Stimulated activated CD8-positive, alpha-beta memory T cell treated with anti-CD3 and anti-CD28 coated beads, Interleukin-12 subunit alpha, Interleukin-12 subunit beta, amount 100 ng/mL, for 1 hour (primary cell): ENCODE results near the gene BHLHE40.
A peak's percentile ranks its signal among the peaks of the same experiment; 100 is the strongest.

Experiments used
- DNase-seq: peaks from one replicate; pipeline ENCODE4 v3.0.0-alpha.2; 2020; ENCODE audit warnings: low read depth

BHLHE40 gene

GRCh38 chr3:4983739-4984510 is 4.7 kb downstream of the BHLHE40 start:
- peak; percentile 57 for DNase-seq

- no peak for DNase-seq
Measured at GRCh38 chr3:4984511-4984864, 5.3 kb downstream of the BHLHE40 start.

GRCh38 chr3:4985330-4986174 is 6.3 kb downstream of the BHLHE40 start:
- DNase-seq = no peak

GRCh38 chr3:4986175-4986781 is 7.0 kb downstream of the BHLHE40 start:
- no peak for DNase-seq

- DNase-seq = peak; percentile 43
Measured at GRCh38 chr3:4986782-4987537, 7.7 kb downstream of the BHLHE40 start.

- DNase-seq = no peak
Measured at GRCh38 chr3:4987538-4988296, 8.5 kb downstream of the BHLHE40 start.

GRCh38 chr3:4988983-4989834 is 10.0 kb downstream of the BHLHE40 start:
- DNase-seq = no peak

- no peak for DNase-seq
Measured at GRCh38 chr3:4990069-4990468, 10.8 kb downstream of the BHLHE40 start.

GRCh38 chr3:4992118-4992517 is 12.9 kb downstream of the BHLHE40 start:
- no peak for DNase-seq

- DNase-seq = no peak
Measured at GRCh38 chr3:4993276-4994143, 14.3 kb downstream of the BHLHE40 start.

GRCh38 chr3:4994144-4994730 is 15.0 kb downstream of the BHLHE40 start:
- no peak for DNase-seq

GRCh38 chr3:4994823-4995499 is 15.7 kb downstream of the BHLHE40 start:
- DNase-seq = no peak

- no peak for DNase-seq
Measured at GRCh38 chr3:4995500-4996053, 16.3 kb downstream of the BHLHE40 start.

- DNase-seq = no peak
Measured at GRCh38 chr3:4996223-4996765, 17.1 kb downstream of the BHLHE40 start.

- DNase-seq = no peak
Measured at GRCh38 chr3:4996771-4997291, 17.6 kb downstream of the BHLHE40 start.

GRCh38 chr3:4997946-4998345 is 18.7 kb downstream of the BHLHE40 start:
- no peak for DNase-seq

- DNase-seq = no peak
Measured at GRCh38 chr3:4999531-5000184, 20.4 kb downstream of the BHLHE40 start.
